GM19372 (cell line): ENCODE data around the gene P2RY14.

ENCODE experiments used
- ATAC-seq: cut with Tn5 transposase; IDR thresholded peaks from one replicate; pipeline ENCODE4 v1.9.1; 2021; ENCODE audit warnings: mild to moderate bottlenecking, low read depth, moderate library complexity; ENCODE audit not compliant: unreplicated experiment

Gene P2RY14

DNA sequence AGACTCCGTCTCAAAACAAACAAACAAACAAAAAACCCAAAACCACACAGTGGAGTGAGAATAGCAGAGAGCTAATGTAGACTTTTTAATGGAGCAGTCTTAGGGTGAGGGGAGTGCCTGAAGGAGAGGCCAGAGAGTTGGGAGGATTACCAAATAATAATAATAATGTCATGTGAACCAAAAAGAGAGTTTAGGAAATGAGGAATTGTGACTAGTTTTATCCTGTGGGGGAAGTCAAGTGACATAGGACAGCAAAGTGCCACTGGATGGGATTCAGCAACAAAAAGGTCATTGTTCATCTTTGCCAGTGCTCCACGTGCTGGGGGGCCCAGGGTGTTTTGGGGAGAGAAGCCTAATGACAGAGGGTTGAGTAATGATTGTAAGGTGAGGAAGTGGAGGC is 25.4 kb upstream of the P2RY14 start:
- no peak for ATAC-seq

DNA sequence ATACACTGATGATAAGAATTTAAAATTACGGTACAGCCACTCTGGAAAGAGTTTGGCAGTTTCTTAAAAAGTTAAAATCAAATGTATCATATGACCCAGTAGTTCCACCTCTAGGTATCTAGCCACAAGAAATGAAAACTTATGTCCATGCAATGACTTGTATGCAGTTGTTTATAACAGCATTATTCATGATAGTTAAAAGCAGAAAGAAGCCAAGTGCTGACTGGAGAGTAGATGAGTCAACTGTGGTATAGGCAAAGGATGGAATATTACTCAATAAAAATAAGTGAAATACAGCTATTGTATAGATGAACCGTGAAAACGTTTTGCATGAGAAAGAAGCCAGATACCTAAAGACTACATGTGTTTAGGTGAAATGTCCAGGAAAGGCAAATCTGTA is 23.4 kb upstream of the P2RY14 start:
- ATAC-seq, result no peak

DNA sequence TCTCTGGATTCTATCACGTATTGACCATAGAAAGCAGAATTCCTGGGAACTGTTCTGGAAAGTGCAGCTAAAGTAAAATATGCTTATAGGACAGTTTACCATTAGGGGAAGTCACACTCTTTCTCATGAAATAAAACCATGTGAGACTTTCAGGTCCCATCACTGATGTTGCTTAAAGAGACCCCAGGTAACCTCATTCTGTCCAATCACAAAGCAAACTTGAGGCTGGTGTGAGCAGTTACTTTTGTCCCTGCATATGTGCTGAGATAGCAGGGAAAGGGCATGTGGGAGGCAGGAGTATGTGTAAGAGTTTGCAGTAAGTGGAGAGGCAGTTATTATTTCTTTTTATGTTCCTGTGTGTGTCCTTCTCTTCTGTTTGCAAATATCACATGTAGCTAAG is 22.2 kb upstream of the P2RY14 start:
- no peak for ATAC-seq

DNA sequence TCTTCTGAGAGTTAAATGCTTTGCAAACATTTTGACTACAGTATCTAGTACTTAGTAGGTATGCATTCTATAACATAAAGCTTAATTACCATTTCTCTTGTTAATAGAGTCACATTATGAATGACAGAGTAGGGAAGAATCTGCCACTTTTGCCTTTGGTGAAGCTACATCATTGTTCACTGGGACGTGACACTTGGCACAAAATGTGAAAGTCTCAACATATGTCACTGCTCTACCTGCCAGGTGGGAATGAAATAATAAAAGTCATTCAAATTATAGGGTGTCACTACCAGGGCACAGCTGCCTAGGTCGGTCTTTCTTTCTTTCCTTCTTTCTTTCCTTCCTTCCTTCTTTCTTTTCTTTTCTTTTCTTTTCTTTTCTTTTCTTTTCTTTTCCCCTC is 20.7 kb upstream of the P2RY14 start:
- ATAC-seq, result no peak

DNA sequence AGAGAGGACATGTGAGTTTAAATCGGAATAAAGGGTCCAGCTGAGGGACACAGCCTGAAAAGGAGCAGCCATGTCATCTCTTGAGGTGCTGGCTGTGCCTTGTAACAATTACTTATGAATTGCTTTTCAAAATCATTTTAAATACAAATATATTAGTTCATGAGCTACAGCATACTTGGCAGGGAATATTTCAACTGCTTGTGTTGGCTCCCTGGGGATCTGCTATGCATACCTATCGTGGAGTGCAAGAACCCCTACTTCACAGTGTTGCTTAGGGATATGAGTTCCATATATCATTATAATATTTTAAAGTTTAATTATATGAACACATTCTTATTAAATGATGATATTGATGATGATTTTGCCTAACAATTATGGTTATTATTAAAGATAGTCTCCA is 19.1 kb upstream of the P2RY14 start:
- no peak for ATAC-seq

DNA sequence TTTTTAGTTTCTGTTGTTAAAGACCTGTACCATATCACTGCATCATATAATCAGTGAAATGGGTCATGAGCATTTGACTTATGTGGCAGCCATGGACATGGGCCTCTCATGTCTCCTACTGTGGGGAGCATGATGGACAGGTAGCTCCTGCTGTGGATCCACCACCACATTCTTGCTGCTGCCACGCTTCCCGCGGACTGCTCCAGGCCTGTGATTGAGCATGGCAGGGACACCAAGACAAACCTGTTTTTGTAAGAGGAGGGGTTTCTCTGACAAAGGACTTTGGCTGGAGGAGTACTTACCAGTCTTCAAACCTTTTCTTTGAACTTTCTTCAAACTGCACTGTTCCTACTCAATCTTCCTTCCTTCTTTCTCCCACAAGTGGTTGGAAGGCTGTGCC is 17.9 kb upstream of the P2RY14 start:
- ATAC-seq, result no peak

DNA sequence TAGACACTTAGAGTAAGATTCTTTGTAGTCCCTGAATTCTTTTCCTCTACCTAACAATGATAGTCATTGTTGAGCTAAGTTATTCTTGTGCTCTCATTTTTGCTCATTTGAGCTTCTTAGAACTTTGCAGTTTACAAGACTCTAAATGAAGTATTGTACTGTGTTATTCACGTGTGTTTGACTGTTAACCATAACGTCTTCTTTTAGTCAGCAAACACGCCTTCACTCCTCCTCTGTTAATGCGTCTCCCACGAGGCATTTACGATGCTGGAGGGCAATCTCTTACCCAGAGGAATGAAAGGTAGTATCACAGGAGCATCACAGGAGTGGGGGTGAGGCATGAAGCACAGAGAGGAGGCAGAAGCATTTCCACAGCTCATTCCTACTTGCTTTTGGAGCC is 14.8 kb upstream of the P2RY14 start:
- no peak for ATAC-seq

DNA sequence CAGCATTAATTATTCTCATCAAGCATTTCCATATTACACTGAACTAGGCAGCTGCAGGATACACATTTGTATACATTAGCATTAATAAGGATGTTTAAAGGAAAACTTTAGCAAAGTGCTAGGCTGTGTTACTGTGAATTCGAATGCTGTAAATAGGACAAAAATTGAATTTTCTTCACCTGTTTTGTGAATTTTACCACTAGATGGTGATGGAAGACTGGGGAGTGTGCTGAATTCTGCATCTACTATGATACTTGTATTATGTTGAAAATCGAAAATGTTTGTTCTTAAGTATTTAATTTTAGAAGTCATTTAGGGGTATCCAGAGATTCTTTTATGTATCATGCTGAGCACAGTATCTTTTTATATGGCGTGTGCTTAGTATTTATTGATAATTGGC is 12.3 kb upstream of the P2RY14 start:
- no peak for ATAC-seq

DNA sequence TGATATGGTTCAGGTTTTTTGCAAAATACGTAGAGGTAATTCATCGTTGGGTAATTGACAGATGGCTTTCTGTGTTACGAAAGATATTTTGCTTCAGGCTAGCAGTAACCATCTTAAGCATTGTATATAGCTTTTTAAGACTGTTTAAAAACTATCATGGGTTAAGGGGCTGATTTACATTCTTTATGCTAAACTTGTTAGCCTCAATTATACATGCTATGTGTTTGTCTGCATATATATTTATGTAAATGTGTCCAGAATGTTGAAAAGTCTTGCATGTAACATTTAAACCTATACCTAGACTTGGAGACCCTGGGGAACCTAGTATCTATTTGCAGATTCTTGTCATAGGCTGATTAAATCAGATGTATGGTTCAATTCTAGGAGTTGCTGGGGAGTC is 11.1 kb upstream of the P2RY14 start:
- no peak for ATAC-seq

DNA sequence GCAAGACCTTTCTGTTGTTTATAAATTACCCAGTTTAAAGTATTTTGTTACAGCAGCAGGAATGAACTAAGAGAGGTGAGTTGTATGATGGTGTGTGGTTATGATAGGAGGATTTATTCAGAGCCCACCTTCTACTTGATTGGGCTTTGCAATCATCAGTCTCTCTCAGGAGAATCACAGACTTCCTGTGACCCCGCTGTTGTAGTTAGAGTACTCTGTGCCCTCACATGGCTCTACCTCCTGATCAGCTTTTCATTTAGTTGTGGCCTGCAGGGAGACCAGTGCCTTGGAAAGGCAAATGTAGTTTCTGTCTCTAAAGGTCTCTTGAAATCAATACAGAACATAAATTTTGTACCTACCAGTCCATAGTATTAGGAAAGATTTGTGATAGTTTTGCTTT is 7.6 kb upstream of the P2RY14 start:
- no peak for ATAC-seq

DNA sequence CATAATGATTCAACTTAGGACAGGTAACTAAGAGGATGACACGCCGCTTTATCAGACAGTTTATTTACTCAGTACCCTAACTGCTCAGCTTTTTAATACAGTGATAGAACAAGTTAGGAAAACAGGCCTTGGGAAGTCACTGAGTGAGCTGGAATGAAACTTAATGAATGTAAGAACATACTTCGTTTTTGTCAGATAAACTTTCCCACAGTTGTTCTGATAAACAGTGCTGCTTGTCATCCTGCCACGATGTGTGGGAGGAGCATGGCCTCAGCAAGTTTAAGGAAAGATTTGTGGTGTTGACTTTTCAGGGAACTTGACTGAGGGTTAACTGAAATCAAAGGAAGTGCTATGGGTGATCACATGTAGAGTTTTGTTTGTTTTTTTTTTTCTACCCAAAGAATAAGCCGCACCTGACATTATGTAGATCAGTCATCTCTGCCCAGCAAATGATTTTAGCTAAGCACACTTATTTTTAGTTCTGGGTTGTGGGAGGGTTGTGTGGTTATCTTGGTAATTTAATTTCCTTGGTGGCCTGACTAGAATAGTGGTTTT is 5.6 kb upstream of the P2RY14 start:
- no peak for ATAC-seq

DNA sequence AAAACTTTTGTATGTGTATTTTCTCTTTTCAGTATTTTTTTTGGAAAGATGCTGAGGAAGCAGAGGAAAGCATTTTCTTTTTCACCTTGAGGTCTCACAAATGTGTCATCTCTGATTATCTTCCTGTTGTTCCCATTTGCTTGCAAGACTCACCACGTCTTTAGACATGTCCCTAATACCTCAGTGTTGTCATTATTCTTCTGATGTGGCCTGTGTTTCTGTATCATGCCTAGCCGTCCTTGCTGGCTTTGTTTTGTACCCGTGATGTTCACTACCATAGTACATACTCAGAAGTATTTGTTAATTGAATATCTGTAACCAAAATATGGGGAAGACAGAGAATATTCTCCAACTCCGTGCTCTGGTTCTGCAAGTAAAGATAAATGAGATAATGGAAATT is 5.0 kb upstream of the P2RY14 start:
- ATAC-seq, result no peak

DNA sequence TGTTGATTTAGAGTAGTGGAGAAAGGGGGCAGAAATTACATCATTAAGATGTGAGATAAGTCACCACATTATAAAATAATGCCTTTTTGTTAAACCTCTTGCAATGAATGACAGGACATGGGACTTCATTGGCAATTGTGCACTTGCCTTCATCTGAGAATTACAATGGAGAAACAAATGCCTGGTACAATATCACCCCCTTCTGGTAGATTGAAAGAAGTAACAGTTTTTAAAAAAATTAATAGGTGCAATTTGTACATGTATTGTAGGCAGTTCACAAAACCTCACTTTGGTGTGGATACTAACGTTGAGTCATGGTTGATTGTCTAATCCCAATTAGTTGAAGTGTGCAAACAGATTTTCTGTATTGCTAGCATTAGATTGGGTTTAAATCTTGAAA is 4.6 kb upstream of the P2RY14 start:
- peak; percentile 57 for ATAC-seq

DNA sequence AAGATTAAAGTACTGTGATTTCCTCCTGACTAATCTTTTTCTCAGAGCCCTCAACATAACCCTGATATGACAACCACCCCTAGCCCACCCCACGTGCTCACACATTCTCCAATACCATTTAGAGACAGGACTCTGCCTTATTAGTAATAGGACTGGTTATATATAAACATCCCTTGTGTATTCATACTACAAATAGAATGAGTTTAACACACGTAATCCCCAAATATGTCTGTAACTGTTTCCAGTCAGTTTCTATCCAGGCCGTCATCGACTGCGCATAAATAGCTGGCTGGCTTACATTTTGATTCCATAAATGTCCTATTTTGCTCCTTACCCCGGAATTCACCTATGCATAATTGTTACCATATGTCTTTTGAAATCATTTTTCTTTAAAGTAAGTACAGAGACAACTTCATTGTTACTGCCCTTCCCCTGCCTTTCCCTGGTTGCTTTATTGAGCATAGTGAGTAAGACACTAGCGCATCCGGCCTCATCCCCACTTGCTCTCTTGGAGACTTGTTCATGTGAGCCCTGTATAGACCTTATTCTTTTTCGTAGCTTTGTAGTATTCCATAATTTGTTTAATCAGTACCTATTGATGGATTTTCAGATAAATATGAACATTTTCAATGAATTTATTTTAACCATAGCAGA is 3.5 kb upstream of the P2RY14 start:
- no peak for ATAC-seq

DNA sequence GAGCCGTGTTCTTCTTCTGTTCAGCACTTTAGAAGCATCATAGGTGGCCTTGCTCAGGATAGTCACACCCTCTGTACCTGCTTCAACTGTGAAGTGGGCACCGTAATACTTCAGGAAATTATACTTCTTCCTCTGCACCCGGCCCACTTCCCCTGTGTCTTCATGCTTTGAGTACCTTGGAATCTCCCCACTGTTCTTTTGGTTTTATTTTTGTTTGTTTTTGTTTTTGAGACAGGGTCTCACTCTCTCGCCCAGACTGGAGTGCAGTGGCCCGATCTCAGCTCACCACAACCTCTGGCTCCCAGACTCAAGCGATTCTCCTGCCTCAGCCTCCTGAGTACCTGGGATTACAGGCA is 1.7 kb downstream of the P2RY14 start:
- ATAC-seq, result peak; percentile 56

DNA sequence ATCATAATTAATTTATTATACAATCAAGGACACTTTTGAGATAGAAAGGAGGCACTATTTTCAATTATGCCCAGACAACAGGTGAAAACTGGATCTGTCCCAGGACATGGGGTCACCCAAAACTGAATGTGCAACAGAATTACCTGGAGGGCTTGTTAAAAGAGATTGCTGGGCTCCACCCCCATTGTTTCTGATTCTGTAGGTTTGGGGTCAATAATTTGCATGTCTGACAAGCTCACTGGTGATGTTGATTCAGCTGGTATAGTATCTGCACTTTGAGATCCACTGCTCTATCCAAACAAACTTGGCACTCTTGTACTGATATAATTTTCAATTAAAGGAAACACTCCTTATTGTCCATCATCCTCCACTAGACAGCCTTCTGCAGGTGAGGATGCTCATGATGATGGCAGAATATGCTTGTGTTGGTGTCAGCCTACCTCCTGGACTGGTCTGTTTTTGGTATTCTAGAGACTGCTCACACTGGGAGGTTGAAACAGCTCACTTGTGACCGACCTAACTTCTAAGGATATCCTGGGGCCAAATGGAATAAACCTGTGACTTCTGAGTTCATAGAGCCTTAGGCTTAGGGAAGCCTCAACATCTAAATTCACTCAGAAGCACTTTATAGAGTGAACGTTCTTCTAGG is 2.2 kb downstream of the P2RY14 start:
- ATAC-seq, result peak; percentile 22

DNA sequence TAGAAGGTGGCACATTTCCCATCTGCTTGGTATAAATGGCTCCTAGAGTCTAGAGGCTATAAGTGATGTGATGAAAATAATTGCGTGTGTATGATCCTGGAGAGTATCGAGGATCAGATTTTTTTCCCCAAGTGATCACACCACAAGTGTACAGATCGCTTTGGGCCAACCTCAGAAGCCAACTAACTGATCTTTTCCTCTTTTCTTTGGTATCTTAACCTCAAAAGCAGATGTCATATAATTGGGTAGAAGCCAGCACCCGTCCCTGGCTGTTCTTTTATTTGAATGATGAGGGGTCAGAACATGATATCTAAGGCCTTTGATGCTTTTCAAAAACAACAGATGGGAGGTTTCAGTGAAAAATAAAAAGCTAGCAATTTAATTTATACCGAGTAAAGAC is 3.3 kb downstream of the P2RY14 start:
- ATAC-seq, result no peak

DNA sequence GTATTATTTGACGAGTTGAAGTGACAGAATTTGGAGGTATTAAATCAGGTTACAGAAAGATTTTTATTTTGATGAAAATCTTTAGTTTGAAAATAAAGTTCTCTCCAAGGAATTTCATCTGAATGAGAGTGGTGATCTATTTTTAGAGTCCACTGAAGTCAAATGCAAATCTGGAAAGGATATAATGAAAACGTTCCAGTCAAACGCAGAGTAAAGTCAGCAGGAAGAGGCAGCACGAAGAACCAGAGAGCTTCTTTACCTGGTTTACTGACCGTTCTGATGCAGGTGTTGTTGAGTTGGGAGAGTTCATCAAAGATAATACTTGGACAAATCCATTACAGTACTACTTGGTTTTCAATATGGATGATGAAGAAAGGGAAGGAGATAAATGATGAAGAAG is 8.7 kb downstream of the P2RY14 start:
- ATAC-seq, result no peak

DNA sequence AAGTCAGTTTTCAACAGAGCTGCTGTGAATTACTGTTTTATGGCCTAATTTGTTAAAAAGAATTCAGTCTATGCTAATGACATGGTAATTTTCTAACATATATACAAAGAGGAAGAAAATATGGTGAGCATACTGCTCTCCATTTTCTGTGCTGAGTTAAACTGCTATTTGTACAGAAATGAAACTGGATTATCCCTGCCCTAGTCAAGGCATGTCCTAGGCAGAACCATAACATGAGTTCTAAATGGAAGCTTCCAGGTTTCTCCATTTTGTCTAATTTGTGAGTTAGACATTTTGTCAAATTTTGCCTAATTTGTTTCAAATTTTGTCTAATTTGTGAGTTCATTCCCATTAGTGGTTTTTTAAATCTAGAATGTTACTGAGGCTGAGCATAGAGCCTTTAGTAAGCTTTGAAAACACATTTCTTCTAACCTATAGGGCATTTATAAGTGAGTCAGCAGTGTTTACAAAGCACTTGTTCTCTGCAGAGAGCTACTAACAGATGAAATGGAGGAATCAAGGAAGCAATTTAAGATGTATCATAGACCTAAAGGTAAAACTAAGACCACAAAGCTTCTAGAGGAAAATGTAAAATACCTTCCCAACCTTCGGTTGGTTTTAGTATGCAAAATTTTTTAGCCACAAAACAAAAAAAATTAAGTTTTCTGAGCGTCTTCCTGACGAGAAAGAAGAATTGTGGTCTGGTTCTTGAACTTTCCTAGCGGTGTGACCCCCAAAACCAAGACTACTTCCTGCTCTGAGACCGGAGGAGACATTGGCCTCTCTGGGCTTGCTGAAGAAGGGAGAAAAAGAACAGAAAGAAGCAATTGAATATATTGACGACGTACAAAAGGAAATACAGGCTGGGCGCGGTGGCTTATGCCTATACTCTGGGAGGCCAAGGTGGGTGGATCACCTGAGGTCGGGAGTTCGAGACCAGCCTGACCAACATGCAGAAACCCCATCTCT is 9.8 kb downstream of the P2RY14 start:
- ATAC-seq, result no peak

DNA sequence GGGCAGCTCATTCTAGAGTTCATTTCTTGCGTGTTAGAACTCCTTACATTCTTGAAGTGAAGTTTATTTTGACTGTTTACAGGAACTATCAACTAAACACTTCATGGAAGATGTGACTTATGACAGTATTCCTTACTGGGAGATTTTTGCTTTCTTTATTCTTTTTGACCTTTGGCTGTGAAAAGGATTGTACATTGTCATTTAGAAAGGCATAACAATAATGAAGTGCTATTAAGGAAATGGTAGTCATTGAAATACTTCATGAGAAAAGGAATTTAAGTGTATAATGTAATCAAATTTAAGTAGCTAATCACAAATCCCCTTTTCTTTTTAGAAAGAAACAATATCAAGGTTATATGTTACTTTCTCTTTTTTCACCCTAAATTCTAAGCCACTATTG is 11.3 kb downstream of the P2RY14 start:
- ATAC-seq, result no peak

DNA sequence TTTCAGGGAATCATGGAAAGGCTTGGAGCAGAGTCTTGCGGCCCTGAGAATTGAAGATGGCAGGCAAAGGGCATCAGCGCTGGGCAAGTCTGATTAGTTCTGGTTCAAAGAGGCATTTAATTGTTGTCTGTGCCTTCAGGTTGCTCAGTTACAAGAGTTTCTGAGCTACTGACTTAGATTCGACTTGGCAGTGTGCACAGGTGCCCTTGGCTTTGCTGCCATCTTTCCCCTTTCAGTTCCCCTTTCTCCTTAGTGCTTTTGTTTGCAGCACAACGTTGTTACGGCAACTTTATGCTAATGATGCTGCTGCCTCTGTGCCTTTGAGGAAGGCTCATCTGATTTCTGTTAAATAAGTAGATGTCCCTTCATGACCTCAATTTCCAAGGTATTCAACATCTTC is 12.5 kb downstream of the P2RY14 start:
- peak; percentile 96 for ATAC-seq
